Posterior cingulate gyrus (tissue), 11 donors: Measurements from ENCODE around the gene ITGB4.

Experiments used
- DNase-seq, 10 donors: peaks; one replicate each; pipeline versions ENCODE4 v3.0.0 to v3.0.0-alpha.2; 2020 to 2021; ENCODE audit warnings: mixed read lengths in 3 of 10
- intact Hi-C: fragments of 100-400 bp; cut with DNase I; formaldehyde crosslinking; loops from one replicate; pipeline ENCODE4 v1.15.1; 2023

Gene ITGB4

GRCh38 chr17:75695830-75696271 lies 25.4 kb upstream of the ITGB4 start:
- peak in 7 of 10 donors; percentile 47 to 91 (median 65) for DNase-seq
- intact Hi-C loops = no loop called here

GRCh38 chr17:75697651-75698291 lies 23.5 kb upstream of the ITGB4 start:
- intact Hi-C loops = no loop called here
- peak; percentile 44 to 96 (median 74) for DNase-seq

- intact Hi-C loops = no loop called here
Observed at GRCh38 chr17:75698659-75699058, 22.6 kb upstream of the ITGB4 start.

GRCh38 chr17:75701288-75701687 lies 20.0 kb upstream of the ITGB4 start:
- intact Hi-C loops = no loop called here
- DNase-seq = peak in 2 of 10 donors; percentile 16 to 62

More at GRCh38 chr17:75698659-75699058, 22.6 kb upstream of the ITGB4 start:
- no peak for DNase-seq

- intact Hi-C loops = no loop called here
- DNase-seq = peak in 1 of 10 donors; percentile 67
Observed at GRCh38 chr17:75703191-75703590, 18.1 kb upstream of the ITGB4 start.

GRCh38 chr17:75703591-75703990 lies 17.7 kb upstream of the ITGB4 start:
- intact Hi-C loops = no loop called here
- no peak for DNase-seq

GRCh38 chr17:75704963-75705875 lies 16.0 kb upstream of the ITGB4 start:
- DNase-seq = peak in 2 of 10 donors; percentile 40 to 80
- intact Hi-C loops = no loop called here

- intact Hi-C loops = no loop called here
- DNase-seq = peak in 1 of 10 donors; percentile 73
Observed at GRCh38 chr17:75706042-75706728, 15.1 kb upstream of the ITGB4 start.

- DNase-seq = peak in 1 of 10 donors; percentile 77
- intact Hi-C loops = no loop called here
Observed at GRCh38 chr17:75707079-75707571, 14.1 kb upstream of the ITGB4 start.

GRCh38 chr17:75712446-75712845 lies 8.8 kb upstream of the ITGB4 start:
- intact Hi-C loops = no loop called here
- no peak for DNase-seq

- no peak for DNase-seq
- intact Hi-C loops = no loop called here
Observed at GRCh38 chr17:75719732-75720131, 1.5 kb upstream of the ITGB4 start.

- no peak for DNase-seq
Observed at GRCh38 chr17:75721463-75722011, 278 bp downstream of the ITGB4 start.

GRCh38 chr17:75722076-75722475 lies 817 bp downstream of the ITGB4 start:
- no peak for DNase-seq
- intact Hi-C loops = no loop called here

More at GRCh38 chr17:75721463-75722011, 278 bp downstream of the ITGB4 start:
- intact Hi-C loops = no loop called here

GRCh38 chr17:75722542-75723095 lies 1.4 kb downstream of the ITGB4 start:
- intact Hi-C loops = no loop called here
- no peak for DNase-seq

- no peak for DNase-seq
- intact Hi-C loops = no loop called here
Observed at GRCh38 chr17:75723171-75723930, 2.1 kb downstream of the ITGB4 start.

GRCh38 chr17:75724016-75725003 lies 3.1 kb downstream of the ITGB4 start:
- no peak for DNase-seq
- intact Hi-C loops = no loop called here

- no peak for DNase-seq
- intact Hi-C loops = no loop called here
Observed at GRCh38 chr17:75725504-75725903, 4.2 kb downstream of the ITGB4 start.

GRCh38 chr17:75727391-75727790 lies 6.1 kb downstream of the ITGB4 start:
- intact Hi-C loops = no loop called here
- DNase-seq = no peak
